ENCODE data around the gene NOXA1. TPM values are rescaled to one million over a fixed set of nuclear protein-coding genes. Genes with fewer than 3 reads are reported as not detected.

Gene NOXA1
- total and polyA plus RNA-seq, 4 donors: 1.3 to 3.6 (median 2.4) TPM

- H3K27ac ChIP-seq (ENCODE audit: low read depth in 1 of 2, low read length in 2 of 2): no peak overlapping the region
- H3K36me3 ChIP-seq (ENCODE audit: control insufficient read depth in 4 of 4, insufficient read depth in 3 of 4, low read depth in 1 of 4, low read length in 3 of 4): peaks cover 0 to 4% (median 0%) of the 10 kb centered on the region in 4 donors
- no peak overlapping the region for H3K4me3 ChIP-seq (ENCODE audit: low read depth in 1 of 3, low read length in 3 of 3)
- H3K9ac ChIP-seq (ENCODE audit: low read depth in 1 of 2, low read length in 2 of 2): no peak overlapping the region
- H3K9me3 ChIP-seq (ENCODE audit: control insufficient read depth in 4 of 4, low read length in 3 of 4): no peaks in the 10 kb centered on the region
- no peak for DNase-seq (ENCODE audit: low spot score)
- WGBS: 98% methylated on average over 7 of the region's 7 CpGs
- H3K27me3 ChIP-seq (ENCODE audit: control insufficient read depth in 4 of 4, insufficient read depth in 4 of 4, low read length in 3 of 4): no peaks in the 10 kb centered on the region
- no peak for TF ChIP-seq SP1 (IDR thresholded peaks at IDR 0.05)
- no peaks in the 10 kb centered on the region for H3K4me1 ChIP-seq (ENCODE audit: control insufficient read depth in 4 of 4, insufficient read depth in 4 of 4, low read length in 3 of 4)
Measured at GRCh38 chr9:137467896-137468295, 44.7 kb downstream of the NOXA1 start.

- H3K9me3 ChIP-seq (ENCODE audit: control insufficient read depth in 4 of 4, low read length in 3 of 4): peaks cover 0 to 4% (median 2%) of the 10 kb centered on the region in 4 donors
- no peak overlapping the region for H3K4me3 ChIP-seq (ENCODE audit: low read depth in 1 of 3, low read length in 3 of 3)
- no peaks in the 10 kb centered on the region for H3K27me3 ChIP-seq (ENCODE audit: control insufficient read depth in 4 of 4, insufficient read depth in 4 of 4, low read length in 3 of 4)
- H3K36me3 ChIP-seq (ENCODE audit: control insufficient read depth in 4 of 4, insufficient read depth in 3 of 4, low read depth in 1 of 4, low read length in 3 of 4): peaks cover 0 to 3% (median 0%) of the 10 kb centered on the region in 4 donors
- no peak overlapping the region for H3K27ac ChIP-seq (ENCODE audit: low read depth in 1 of 2, low read length in 2 of 2)
- DNase-seq (ENCODE audit: low spot score): no peak
- 78% methylated on average over 7 of the region's 7 CpGs for WGBS
- no peak for TF ChIP-seq RXRA (IDR thresholded peaks at IDR 0.05)
- TF ChIP-seq REST (IDR thresholded peaks at IDR 0.05): no peak
- TF ChIP-seq HNF4G (IDR thresholded peaks at IDR 0.05): no peak
- no peak for TF ChIP-seq SP1 (IDR thresholded peaks at IDR 0.05)
- no peak for TF ChIP-seq FOXA1 (IDR thresholded peaks at IDR 0.05)
- TF ChIP-seq RAD21 (IDR thresholded peaks at IDR 0.05): no peak
- no peak for TF ChIP-seq MAX (IDR thresholded peaks at IDR 0.05)
- no peak for TF ChIP-seq ZBTB33 (IDR thresholded peaks at IDR 0.05)
- TF ChIP-seq GABPA (IDR thresholded peaks at IDR 0.05 in 1 of 2, conservative IDR thresholded peaks at IDR 0.05 in 1 of 2): no peak
- no peak for TF ChIP-seq NR2F2 (IDR thresholded peaks at IDR 0.05)
- no peak for TF ChIP-seq YY1 (IDR thresholded peaks at IDR 0.05)
- no peak for TF ChIP-seq FOXA2 (IDR thresholded peaks at IDR 0.05)
- H3K4me1 ChIP-seq (ENCODE audit: control insufficient read depth in 4 of 4, insufficient read depth in 4 of 4, low read length in 3 of 4): no peaks in the 10 kb centered on the region
- H3K9ac ChIP-seq (ENCODE audit: low read depth in 1 of 2, low read length in 2 of 2): no peak overlapping the region
Measured at GRCh38 chr9:137470785-137471184, 47.6 kb downstream of the NOXA1 start.

- Histone ChIP-seq H3K27me3 (ENCODE audit: control insufficient read depth in 4 of 4, insufficient read depth in 4 of 4, low read length in 3 of 4) (no peaks in the 10 kb centered on the region), H3K36me3 (ENCODE audit: control insufficient read depth in 4 of 4, insufficient read depth in 3 of 4, low read depth in 1 of 4, low read length in 3 of 4) (peaks cover 0 to 8% (median 3%) of the 10 kb centered on the region in 4 donors), H3K9me3 (ENCODE audit: control insufficient read depth in 4 of 4, low read length in 3 of 4) (peaks cover 2 to 12% (median 6%) of the 10 kb centered on the region in 4 donors), H3K9ac (ENCODE audit: low read depth in 1 of 2, low read length in 2 of 2) (no peak overlapping the region), H3K4me3 (ENCODE audit: low read depth in 1 of 3, low read length in 3 of 3) (no peak overlapping the region), H3K27ac (ENCODE audit: low read depth in 1 of 2, low read length in 2 of 2) (no peak overlapping the region), H3K4me1 (ENCODE audit: control insufficient read depth in 4 of 4, insufficient read depth in 4 of 4, low read length in 3 of 4) (no peaks in the 10 kb centered on the region)
- TF ChIP-seq JUND (IDR thresholded peaks at IDR 0.05) (no peak), HNF4G (IDR thresholded peaks at IDR 0.05) (no peak), GABPA (IDR thresholded peaks at IDR 0.05 in 1 of 2, conservative IDR thresholded peaks at IDR 0.05 in 1 of 2) (no peak), TAF1 (conservative IDR thresholded peaks at IDR 0.05) (no peak), FOXA2 (IDR thresholded peaks at IDR 0.05) (no peak), ATF3 (IDR thresholded peaks at IDR 0.05) (no peak), FOXA1 (IDR thresholded peaks at IDR 0.05) (no peak)
- WGBS: 97% methylated on average over 18 of the region's 18 CpGs
- no peak for DNase-seq (ENCODE audit: low spot score)
Measured at GRCh38 chr9:137474271-137474670, 51.1 kb downstream of the NOXA1 start.

All from liver (tissue), 9 donors.